Thoracic aorta (tissue), 2 donors: ENCODE results near the gene SRI. TPM values are rescaled to one million over a fixed set of nuclear protein-coding genes. Genes with fewer than 3 reads are reported as not detected.
"Not testable (repeated sequence)": the region's sequence is repeated elsewhere in the genome, so short reads cannot be mapped to it uniquely, and the experiment has no call there.

Source experiments
- ATAC-seq: fragments of 150-250 bp; one replicate; pipeline ENCODE4 v1.8.0; 2017; ENCODE audit warnings: low read depth; ENCODE audit not compliant: insufficient number of reproducible peaks, low FRiP score
- DNase-seq: peaks from one replicate; pipeline ENCODE4 v3.0.0-alpha.2; 2020; ENCODE audit warnings: low spot score
- H3K27ac ChIP-seq, 2 donors: fragments of 200-600 bp; sonication (generic); 1 replicate in 1 of 2; 2 replicates in 1 of 2; pipeline ENCODE4 v1.5.1; 2016; ENCODE audit warnings: mild to moderate bottlenecking in 2 of 2, moderate library complexity in 2 of 2
- H3K27me3 ChIP-seq: fragments of 200-600 bp; sonication (generic); replicated peaks from 2 replicates; pipeline ENCODE4 v1.6.0; 2016; ENCODE audit warnings: mild to moderate bottlenecking; ENCODE audit not compliant: insufficient read depth
- H3K36me3 ChIP-seq: fragments of 200-600 bp; sonication (generic); one replicate; pipeline ENCODE4 v1.5.1; 2016
- H3K4me1 ChIP-seq, 2 donors: fragments of 200-600 bp; sonication (generic); 1 replicate in 1 of 2; 2 replicates in 1 of 2; pipeline versions ENCODE4 v1.5.1 to v1.6.0; 2016; ENCODE audit warnings: low read depth in 2 of 2, mild to moderate bottlenecking in 1 of 2; ENCODE audit not compliant: control insufficient read depth in 1 of 2
- H3K4me3 ChIP-seq: fragments of 200-600 bp; sonication (generic); 2 replicates; pipeline ENCODE4 v1.5.1; 2016; ENCODE audit warnings: mild to moderate bottlenecking
- H3K9me3 ChIP-seq: fragments of 200-600 bp; sonication (generic); 2 replicates; pipeline ENCODE4 v1.5.1; 2016
- CTCF ChIP-seq: fragments of 200-600 bp; sonication (generic); IDR thresholded peaks from one replicate; pipeline ENCODE4 v1.5.1; 2019; ENCODE audit warnings: antibody characterized with exemption
- total RNA-seq, 2 donors: library from RNA; depleted of rRNA; stranded (reverse); fragments of >200 nt; gene quantifications; one replicate each; pipeline versions ENCODE4 v1.1.0 to v1.2.3, GENCODE V29; 2016

SRI gene
- total RNA-seq, 2 donors from 2014 or later: 70.7 to 85.2 TPM

- Histone ChIP-seq H3K9me3 (no peaks in the 10 kb centered on the region), H3K27ac (no peak overlapping the region), H3K4me1 (peaks cover 0 to 8% of the 10 kb centered on the region in 2 donors), H3K4me3 (no peak overlapping the region), H3K36me3 (no peaks in the 10 kb centered on the region), H3K27me3 (no peaks in the 10 kb centered on the region)
- TF ChIP-seq CTCF: peak; percentile 46
- no peak for ATAC-seq
- DNase-seq: no peak
These were observed 50.0 kb downstream of the SRI start for GRCh38 chr7:88169717-88170320.

GRCh38 chr7:88167721-88168120 is 52.1 kb downstream of the SRI start:
- ATAC-seq: no peak
- Histone ChIP-seq H3K27me3 (no peaks in the 10 kb centered on the region), H3K4me1 (peaks cover 0 to 8% of the 10 kb centered on the region in 2 donors), H3K9me3 (no peaks in the 10 kb centered on the region), H3K4me3 (no peak overlapping the region), H3K36me3 (no peaks in the 10 kb centered on the region), H3K27ac (no peak overlapping the region)
- TF ChIP-seq CTCF: no peak
- no peak for DNase-seq

- no peak for DNase-seq
- no peak overlapping the region for H3K27ac ChIP-seq
These were observed 52.6 kb downstream of the SRI start for GRCh38 chr7:88167223-88167622.

GRCh38 chr7:88165697-88166096 is 54.1 kb downstream of the SRI start:
- ATAC-seq: no peak
- no peaks in the 10 kb centered on the region for H3K9me3 ChIP-seq
- DNase-seq: no peak
- no peaks in the 10 kb centered on the region for H3K27me3 ChIP-seq
- no peak for TF ChIP-seq CTCF
- no peak overlapping the region for H3K27ac ChIP-seq
- H3K4me3 ChIP-seq: no peak overlapping the region
- peaks cover 0 to 8% of the 10 kb centered on the region in 2 donors for H3K4me1 ChIP-seq
- H3K36me3 ChIP-seq: no peaks in the 10 kb centered on the region

More at GRCh38 chr7:88167223-88167622, 52.6 kb downstream of the SRI start:
- Histone ChIP-seq H3K36me3 (no peaks in the 10 kb centered on the region), H3K4me1 (peaks cover 0 to 8% of the 10 kb centered on the region in 2 donors), H3K4me3 (no peak overlapping the region), H3K9me3 (no peaks in the 10 kb centered on the region), H3K27me3 (no peaks in the 10 kb centered on the region)
- ATAC-seq: no peak
- no peak for TF ChIP-seq CTCF

- not testable (repeated sequence) for DNase-seq, ATAC-seq
These were observed 60.1 kb downstream of the SRI start for GRCh38 chr7:88159741-88160140.

GRCh38 chr7:88156356-88156755 is 63.5 kb downstream of the SRI start:
- Histone ChIP-seq H3K4me3 (no peak overlapping the region), H3K9me3 (no peaks in the 10 kb centered on the region), H3K36me3 (no peaks in the 10 kb centered on the region), H3K27ac (no peak overlapping the region), H3K4me1 (no peaks in the 10 kb centered on the region), H3K27me3 (no peaks in the 10 kb centered on the region)
- DNase-seq: no peak
- ATAC-seq: no peak
- TF ChIP-seq CTCF: no peak

More at GRCh38 chr7:88159741-88160140, 60.1 kb downstream of the SRI start:
- not testable (repeated sequence) for H3K27me3 ChIP-seq, H3K9me3 ChIP-seq, H3K4me3 ChIP-seq, H3K36me3 ChIP-seq, H3K4me1 ChIP-seq, H3K27ac ChIP-seq
